HG02610 (cell line): ENCODE data around the gene OTUD5.
"Not testable (repeated sequence)": the region's sequence is repeated elsewhere in the genome, so short reads cannot be mapped to it uniquely, and the experiment has no call there.

ENCODE experiments used
- ATAC-seq: cut with Tn5 transposase; IDR thresholded peaks from one replicate; pipeline ENCODE4 v1.9.1; 2021; ENCODE audit warnings: mild to moderate bottlenecking, moderate library complexity; ENCODE audit not compliant: unreplicated experiment

Gene OTUD5

DNA sequence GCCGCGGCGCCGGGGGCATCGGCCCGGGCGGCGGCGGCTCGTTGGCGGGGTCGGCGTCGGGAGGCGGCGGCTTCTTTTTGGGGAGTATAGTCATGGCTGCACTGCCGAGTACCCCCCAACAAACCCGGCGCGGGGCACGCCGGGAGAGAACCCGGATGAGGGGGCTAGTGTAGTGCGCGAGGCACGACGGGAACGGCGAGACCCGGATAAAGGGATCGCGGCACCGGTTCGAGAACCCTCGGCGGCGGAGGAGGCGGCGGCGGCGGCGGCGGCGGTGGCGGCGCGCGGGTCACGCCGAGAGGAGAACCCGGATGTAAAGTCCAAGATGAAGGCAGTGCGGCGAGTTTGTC, at the start of gene OTUD5:
TSS of gene OTUD5 (minus strand) at position 131 of the 350 bp plus-strand sequence. CDS start at position 94, 37 bp downstream.
- ATAC-seq = peak; percentile 31

DNA sequence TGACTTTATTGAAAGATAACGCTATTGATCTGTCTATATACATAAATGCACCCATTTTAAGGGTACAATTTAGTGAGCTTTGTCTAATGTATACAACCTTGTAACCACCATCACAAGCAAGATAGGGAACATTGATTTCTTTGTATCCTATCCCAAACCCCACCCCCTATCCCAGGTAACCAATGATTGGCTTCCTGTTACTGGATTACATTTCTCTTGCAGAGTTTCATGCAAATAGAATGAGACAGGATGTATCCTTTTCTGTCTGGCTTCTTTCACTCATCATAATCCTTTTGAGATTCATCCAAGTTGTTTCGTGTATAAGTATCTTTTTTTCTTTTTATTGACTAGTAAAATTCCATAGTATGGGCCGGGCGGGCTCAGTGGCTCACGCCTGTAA, 46.3 kb upstream of the OTUD5 start:
- ATAC-seq = no peak

DNA sequence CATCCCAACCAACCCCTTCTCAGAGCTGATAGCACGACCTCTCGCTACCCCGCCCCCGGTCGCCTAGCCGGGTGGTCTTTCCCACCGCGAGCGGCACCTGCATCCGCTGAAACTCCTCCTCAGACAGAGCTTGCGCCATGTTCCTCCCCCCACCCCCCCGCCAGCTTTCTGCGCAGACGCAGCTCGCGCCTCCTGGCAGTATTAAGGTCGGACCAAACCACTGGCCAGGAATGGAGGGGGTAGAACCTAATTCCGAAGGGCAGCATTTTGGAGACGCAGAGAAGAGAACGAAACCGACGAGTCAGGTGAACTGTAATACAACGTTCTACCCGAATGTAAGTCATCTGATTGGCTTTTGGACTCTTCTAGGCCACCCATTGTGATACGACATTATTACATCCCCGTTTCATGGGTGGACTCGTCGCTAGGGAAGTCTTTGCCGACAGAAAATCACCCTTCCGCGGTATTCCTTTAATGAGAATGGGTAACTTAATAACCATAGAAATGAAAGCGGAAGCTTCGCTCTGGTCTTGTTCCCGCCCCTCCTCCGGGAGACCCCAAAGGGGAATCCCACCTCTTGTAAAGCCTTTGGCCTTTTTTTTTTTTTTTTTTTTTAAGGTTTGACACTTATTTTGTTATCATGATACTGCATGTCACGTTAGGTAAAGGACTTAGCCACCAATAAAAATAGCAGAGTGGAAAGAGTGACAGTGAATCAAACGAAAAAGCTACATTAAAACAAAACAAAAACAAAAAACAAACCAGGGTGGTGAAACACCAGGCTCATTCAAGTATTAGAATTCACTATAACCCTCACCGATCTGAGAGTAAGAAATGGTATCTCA, 44.9 kb upstream of the OTUD5 start, which contains the start of gene GRIPAP1:
TSS of gene GRIPAP1 (minus strand) at position 174 of the 845 bp plus-strand sequence. CDS start at position 139, 35 bp downstream.
- ATAC-seq = peak; percentile 82

GRCh38 chrX:49001521-49002090, 44.2 kb upstream of the OTUD5 start:
- peak; percentile 21 for ATAC-seq

- ATAC-seq = no peak
Measured at GRCh38 chrX:49000636-49001035, 43.2 kb upstream of the OTUD5 start.

DNA sequence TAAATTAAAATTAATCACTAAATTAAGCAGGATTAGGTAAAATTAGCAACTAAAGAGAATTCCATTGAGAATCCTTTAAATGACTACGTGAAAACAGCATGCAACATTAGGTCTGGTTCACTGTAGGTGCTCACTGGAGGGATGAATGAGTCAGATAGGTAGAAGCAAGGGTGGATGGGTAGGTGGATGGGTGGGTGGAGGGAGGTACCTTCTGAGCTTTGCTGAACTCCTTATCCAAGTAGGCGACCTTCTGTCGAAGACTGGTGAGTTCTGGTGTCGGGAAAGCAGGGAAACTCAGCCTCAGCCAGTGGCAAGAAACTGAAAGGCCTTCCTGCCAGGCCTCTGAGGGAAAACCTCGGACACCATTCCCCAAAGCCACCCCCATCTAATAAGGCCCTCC, 41.6 kb upstream of the OTUD5 start:
- ATAC-seq = no peak

DNA sequence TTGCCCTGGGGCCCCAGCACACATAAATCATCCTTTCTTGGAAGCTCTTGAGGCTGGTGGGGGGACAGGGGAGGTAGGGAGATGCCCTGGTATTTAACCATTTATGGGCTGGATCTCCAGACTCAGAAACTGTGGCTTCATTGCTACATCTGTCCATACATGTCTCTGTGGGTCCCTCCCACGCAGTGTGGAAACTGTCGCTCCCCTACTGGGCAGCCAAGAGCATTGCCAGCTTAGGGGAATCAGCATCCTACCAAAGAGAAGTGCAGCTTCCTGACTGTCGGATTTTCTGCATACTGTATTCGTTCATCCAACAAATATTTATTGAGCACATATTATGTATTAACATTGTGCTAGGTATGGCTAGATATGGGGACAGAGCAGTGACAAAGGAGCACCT, 41.0 kb upstream of the OTUD5 start:
- ATAC-seq = no peak

- no peak for ATAC-seq
Measured at GRCh38 chrX:48997865-48998264, 40.5 kb upstream of the OTUD5 start.

GRCh38 chrX:48997455-48997854, 40.0 kb upstream of the OTUD5 start:
- ATAC-seq = no peak

DNA sequence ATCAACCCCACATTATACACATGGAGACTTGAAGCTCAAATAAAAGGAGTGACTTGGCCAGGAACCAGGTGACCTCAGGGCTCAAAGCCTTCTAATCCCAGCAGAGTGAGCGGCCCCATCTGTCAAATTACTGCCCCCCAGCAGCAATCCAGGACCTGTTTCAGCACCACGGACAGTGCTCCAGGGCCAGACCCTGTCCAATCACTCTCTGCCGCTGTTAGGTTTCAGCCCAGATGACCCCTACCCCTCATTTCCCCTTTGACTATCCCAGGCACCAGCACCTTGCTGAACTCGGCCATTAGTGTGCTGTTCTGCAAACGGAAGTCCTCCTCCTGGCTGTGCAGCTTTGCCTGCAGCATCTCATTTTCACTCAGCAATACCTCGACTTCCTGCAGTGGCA, 39.6 kb upstream of the OTUD5 start:
- ATAC-seq = no peak

DNA sequence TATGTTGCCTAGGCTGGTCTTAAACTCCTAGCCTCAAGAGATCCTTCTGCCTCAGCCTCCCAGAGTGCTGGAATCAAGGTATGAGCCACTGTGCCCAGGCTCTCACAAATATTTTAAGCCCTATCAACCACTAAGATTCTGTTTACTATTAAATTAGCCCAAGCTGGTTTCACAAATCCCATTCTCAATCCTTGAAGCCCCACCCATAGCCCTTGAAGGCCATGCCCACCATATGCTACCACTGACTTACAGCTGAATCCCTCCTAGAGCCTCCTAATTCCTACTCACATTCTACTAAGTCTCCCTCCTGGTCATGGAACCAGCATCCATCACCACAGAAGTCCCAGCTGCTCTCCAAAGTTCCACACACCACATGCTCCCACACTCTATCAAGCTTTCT, 34.9 kb upstream of the OTUD5 start:
- ATAC-seq = no peak

DNA sequence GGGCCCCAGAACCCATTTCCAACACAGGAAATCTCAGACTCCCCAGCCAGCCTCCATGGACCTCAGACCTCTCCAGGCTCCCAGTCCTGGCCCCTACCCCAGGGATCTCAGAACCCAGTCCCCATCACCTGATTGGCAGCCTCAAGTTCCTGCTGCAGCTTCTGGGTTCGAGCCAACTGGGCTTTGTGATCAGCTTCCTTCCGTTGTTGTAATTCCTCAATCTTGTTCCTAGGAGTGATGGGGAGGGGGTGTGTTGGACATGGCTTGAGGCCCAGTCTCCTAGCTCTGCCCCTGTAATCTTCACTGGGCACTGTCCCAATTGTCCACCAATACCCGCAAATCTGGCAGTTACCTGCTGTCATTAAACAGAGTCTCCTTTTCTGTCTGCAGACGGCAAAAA, 32.1 kb upstream of the OTUD5 start:
- ATAC-seq = no peak

GRCh38 chrX:48983896-48984295, 26.5 kb upstream of the OTUD5 start:
- no peak for ATAC-seq

DNA sequence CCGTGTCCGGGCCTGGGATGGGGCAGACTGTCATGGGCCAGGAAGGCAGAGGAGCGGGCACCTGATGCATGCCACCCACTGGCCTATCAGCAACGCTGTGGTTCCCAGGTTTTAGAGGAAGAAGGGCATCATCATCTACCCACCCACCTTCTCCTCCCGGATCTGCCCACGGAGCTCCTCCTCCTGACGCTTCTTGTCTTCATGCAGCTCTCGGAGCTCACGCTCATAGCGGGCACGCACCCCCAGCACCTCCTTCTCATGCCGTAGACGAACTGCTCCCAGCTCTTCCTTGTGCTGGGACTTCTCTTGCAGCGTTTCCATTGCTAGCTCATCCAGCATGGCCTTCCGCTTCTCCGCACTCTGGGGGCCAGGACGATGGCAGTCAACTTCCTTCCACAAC, 25.7 kb upstream of the OTUD5 start:
- ATAC-seq = no peak

DNA sequence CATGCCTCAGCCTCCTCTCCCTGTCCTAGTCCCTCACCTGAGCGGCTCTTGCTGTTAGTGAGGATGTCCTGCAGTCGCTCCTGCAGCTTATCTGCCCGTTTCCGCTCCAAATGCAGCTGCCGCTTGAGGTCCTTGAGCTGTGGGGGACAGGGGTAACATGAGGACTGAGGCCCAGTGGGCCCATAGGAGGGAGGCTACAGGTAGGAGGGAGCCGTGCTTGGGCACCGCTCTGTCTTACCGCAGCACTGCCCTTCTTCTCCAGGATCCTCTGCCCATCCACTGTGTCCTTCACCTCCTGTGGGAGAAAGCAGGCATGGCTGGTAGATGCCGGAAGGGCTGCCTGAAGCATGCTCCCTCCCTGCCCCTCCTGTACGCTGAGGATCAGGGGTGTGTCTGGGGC, 23.8 kb upstream of the OTUD5 start:
- ATAC-seq = no peak

DNA sequence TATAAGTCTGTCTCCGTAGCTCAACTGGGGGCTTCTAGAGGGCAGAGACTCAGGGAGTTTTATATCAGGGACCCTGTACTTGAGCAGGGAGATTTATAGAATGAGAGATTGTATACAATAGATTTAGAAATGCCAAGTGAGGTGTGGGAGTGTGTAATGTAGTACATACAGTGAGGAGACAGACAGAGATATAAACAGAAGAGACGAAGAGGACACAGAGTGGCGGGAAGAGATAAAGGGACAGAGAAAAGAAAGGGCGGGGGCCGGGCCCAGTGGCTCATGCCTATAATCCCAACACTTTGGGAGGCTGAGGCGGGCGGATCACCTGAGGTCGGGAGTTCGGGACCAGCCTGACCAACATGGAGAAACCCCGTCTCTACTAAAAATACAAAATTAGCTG, 22.9 kb upstream of the OTUD5 start:
- not testable (repeated sequence) for ATAC-seq

DNA sequence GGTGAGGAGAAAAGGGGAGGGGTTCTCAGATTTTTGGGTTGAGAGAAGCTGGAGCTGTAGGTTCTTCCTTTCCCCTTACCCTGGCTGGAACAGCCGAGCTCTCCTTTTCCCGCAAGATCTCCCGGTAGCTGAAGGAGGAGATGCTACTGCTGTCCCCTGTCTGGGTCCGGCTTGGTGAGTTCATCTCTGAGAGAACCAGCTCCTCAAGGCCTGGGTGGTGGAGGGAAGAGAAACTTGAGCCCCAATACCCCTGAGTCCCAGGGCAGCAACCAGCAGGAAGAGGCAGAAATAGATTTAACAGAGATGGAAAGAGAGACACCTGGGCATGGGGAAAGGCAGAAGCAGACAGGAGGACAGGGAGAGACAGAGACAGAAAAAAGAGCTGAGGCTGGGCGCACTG, 20.8 kb upstream of the OTUD5 start:
- no peak for ATAC-seq

- ATAC-seq = no peak
Measured at GRCh38 chrX:48976086-48976485, 18.7 kb upstream of the OTUD5 start.

GRCh38 chrX:48975541-48975940, 18.1 kb upstream of the OTUD5 start:
- ATAC-seq = no peak

DNA sequence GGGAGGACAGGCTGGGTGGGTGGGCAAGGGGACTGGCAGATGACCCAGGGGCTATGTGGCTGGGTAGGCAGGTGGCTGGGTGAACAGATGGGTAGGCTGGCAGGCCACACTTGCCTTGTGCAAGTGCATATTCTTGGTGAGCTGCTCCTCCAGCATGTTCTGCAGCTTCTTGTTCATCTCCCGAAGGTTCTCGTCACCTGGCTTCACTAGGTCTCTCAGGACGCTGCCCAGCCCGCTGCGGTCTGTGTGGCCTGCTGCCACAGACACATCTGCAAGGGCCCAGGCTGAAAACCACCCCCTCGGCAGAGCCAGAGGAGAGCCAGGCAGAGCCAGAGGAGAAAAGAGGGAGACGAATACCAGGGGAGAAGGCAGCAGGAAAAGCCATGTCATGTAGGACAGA, 17.6 kb upstream of the OTUD5 start:
- no peak for ATAC-seq

DNA sequence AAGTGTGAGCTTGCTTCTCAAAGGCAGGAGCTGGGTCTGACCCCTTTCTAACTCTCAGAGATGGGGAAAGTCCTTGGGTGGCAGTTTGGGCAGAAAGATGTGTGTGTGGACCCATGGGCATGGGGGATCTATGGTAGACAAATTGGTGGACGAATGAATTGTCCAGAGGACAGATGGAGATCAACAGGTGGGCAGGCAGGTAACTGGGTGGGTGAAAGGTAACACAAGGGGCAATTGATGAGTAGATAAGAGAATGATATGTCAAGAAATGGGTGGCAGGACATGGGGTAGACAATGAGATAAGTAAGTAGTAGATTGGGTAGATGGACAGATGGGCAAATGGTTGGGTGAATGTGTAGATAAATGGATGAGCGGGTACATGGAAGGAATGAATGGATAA, 17.2 kb upstream of the OTUD5 start:
- no peak for ATAC-seq

- ATAC-seq = no peak
Measured at GRCh38 chrX:48974033-48974432, 16.6 kb upstream of the OTUD5 start.
